Urinary bladder (tissue), 4 donors: ENCODE results near the gene ATG12. TPM values are rescaled to one million over a fixed set of nuclear protein-coding genes. Genes with fewer than 3 reads are reported as not detected.
A peak's percentile ranks its signal among the peaks of the same experiment; 100 is the strongest.
"Not testable (repeated sequence)": the region's sequence is repeated elsewhere in the genome, so short reads cannot be mapped to it uniquely, and the experiment has no call there.

Source experiments
- DNase-seq: peaks from one replicate; pipeline ENCODE4 v3.0.0-alpha.2; 2015; ENCODE audit errors: extremely low spot score
- H3K27ac ChIP-seq: one replicate; pipeline ENCODE4 v1.5.1; 2013; ENCODE audit warnings: low read depth, mild to moderate bottlenecking, moderate library complexity
- H3K36me3 ChIP-seq: one replicate; pipeline ENCODE4 v1.6.1; 2013; ENCODE audit warnings: mild to moderate bottlenecking, moderate library complexity; ENCODE audit not compliant: insufficient read depth
- H3K4me1 ChIP-seq: one replicate; pipeline ENCODE4 v1.6.1; 2013; ENCODE audit warnings: mild to moderate bottlenecking, moderate library complexity; ENCODE audit not compliant: insufficient read depth
- H3K4me3 ChIP-seq: one replicate; pipeline ENCODE4 v1.5.1; 2013; ENCODE audit warnings: low read depth, low read length
- WGBS: extraction: QIAGEN DNeasy Blood & Tissue Kit; methylation state at CpG from one replicate; pipeline ENCODE4 v1.1.7; 2013; 5-methylcytosine and 5-hydroxymethylcytosine counted together
- polyA plus RNA-seq: library from polyadenylated mRNA; stranded (reverse); fragments of 200-250 nt; gene quantifications from one replicate; pipeline ENCODE4 v1.2.3, GENCODE V29; 2013
- total RNA-seq: library from RNA; depleted of rRNA; stranded (reverse); fragments of >200 nt; gene quantifications from one replicate; pipeline ENCODE4 v1.2.3, GENCODE V29; 2014
- donor health status: healthy with polysubstance abuse.
- donor health status: healthy.

ATG12 gene
- total and polyA plus RNA-seq, 2 donors = 31.8 to 75.9 TPM

GRCh38 chr5:115829913-115830312 lies 11.5 kb downstream of the ATG12 start:
- peaks cover 3% of the 10 kb centered on the region for H3K36me3 ChIP-seq
- DNase-seq = no peak
- H3K27ac ChIP-seq = no peak overlapping the region
- no peaks in the 10 kb centered on the region for H3K4me1 ChIP-seq
- H3K4me3 ChIP-seq = no peak overlapping the region
- WGBS = 96% methylated on average over 5 of the region's 5 CpGs

- no peak overlapping the region for H3K4me3 ChIP-seq
- no peak for DNase-seq
- H3K36me3 ChIP-seq = peaks cover 3% of the 10 kb centered on the region
- no peaks in the 10 kb centered on the region for H3K4me1 ChIP-seq
- H3K27ac ChIP-seq = no peak overlapping the region
- WGBS = 95% methylated on average over 4 of the region's 4 CpGs
These were observed 15.4 kb downstream of the ATG12 start for GRCh38 chr5:115825948-115826347.

DNA sequence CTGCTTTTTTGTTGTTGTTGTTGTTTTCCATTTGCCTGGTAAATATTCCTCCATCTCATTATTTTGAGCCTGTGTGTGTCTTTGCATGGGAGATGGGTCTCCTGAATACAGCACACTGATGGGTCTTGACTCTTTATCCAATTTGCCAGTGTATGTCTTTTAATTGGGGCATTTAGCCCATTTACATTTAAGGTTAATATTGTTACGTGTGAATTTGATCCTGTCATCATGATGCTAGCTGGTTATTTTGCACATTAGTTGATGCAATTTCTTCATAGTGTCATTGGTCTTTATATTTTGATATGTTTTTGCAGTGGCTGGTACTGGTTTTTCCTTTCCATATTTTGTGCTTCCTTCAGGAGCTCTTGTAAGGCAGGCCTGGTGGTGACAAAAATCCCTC lies 16.4 kb downstream of the ATG12 start:
- not testable (repeated sequence) for H3K4me1 ChIP-seq, H3K36me3 ChIP-seq, H3K27ac ChIP-seq, H3K4me3 ChIP-seq, DNase-seq
- whole genome bisulfite sequencing = 89% methylated on average over 1 of the region's 1 CpG

- no peak overlapping the region for H3K4me3 ChIP-seq
- H3K27ac ChIP-seq = no peak overlapping the region
- DNase-seq = no peak
- H3K4me1 ChIP-seq = no peaks in the 10 kb centered on the region
- no peaks in the 10 kb centered on the region for H3K36me3 ChIP-seq
- WGBS = 88% methylated on average over 1 of the region's 1 CpG
These were observed 20.5 kb downstream of the ATG12 start for GRCh38 chr5:115820846-115821245.

- H3K36me3 ChIP-seq = no peaks in the 10 kb centered on the region
- 89% methylated on average over 18 of the region's 18 CpGs for WGBS
- H3K27ac ChIP-seq = no peak overlapping the region
- DNase-seq = no peak
- H3K4me1 ChIP-seq = no peaks in the 10 kb centered on the region
- no peak overlapping the region for H3K4me3 ChIP-seq
These were observed 22.5 kb downstream of the ATG12 start for GRCh38 chr5:115818821-115819220.

DNA sequence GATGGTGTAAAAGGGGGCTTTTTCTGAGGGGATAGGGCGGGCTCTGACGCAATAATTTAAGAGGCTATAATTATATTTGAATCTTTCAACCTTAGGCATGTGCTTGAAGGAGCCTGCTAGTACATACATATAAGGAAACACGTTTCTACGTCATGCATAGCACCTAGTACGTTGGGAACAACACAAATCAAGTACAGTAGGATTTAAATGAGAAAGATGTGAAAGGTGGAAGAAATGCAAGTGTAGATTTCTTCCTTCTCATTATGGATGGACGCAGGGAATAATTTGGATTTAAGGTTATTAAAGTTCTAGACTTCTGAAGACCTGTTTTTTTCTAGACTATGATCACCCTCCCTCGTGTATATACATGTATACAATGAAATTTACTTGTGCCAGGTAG lies 24.0 kb downstream of the ATG12 start:
- no peak overlapping the region for H3K4me3 ChIP-seq

DNA sequence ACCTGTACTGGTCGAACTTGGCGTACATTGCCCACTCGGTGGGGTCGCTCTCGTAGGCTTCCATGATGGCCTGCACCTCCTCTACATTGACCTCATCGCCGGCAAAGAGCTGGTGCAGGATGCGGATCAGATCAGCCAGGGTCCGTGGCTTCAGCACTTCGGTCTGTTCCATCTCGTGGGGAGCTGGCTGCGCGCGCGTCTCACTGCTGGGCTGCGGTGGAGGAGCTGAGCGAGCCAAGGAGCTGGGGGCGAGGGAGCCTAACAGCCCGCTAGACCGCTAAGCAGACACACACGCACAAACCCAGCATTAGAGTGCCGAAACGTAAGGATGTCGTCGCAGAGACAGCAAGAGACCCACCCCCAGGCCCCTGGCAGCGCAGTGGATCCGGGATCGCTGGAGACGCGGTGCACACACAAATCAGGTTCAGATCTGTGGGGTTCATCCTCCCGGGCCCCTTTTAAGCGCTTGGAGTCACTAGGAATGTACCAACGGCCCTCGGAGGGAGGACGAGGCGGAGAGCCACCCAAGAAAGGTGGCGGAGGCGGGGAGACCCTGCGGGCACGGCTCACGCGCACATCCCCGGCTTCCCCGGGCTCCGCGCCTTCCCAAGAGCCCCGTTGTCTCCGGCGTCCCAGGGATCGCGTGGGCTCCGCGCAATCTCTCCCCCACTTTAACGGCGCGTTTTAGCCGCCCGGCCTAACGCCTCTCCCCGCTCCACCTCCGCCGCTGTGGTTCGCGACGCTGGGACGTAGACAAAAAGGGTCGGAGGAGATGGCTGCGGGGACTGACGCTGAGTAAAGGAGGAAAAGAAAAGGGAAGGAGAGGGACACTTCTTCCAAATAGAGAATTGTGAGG lies 24.9 kb downstream of the ATG12 start, which contains the start of gene CDO1:
Gene CDO1 (minus strand): TSS at position 434 of the 856 bp plus-strand sequence. CDS start 262 bp downstream, at position 172.
- Histone ChIP-seq H3K4me3 (peak within 1 kb of the TSS; percentile 45), H3K4me1 (no peaks in the 10 kb centered on the region), H3K36me3 (no peaks in the 10 kb centered on the region), H3K27ac (peak within 1 kb of the TSS; percentile 69)
- under 1% methylated on average over 69 of the region's 69 CpGs for WGBS
- peak; percentile 61 for DNase-seq

More for the DNA sequence above, 24.0 kb downstream of the ATG12 start:
- Histone ChIP-seq H3K36me3 (no peaks in the 10 kb centered on the region), H3K27ac (no peak overlapping the region), H3K4me1 (no peaks in the 10 kb centered on the region)
- DNase-seq = no peak
- 90% methylated on average over 7 of the region's 7 CpGs for WGBS

GRCh38 chr5:115815693-115816225 lies 25.6 kb downstream of the ATG12 start:
- Histone ChIP-seq H3K4me1 (no peaks in the 10 kb centered on the region), H3K4me3 (peak overlapping the region; percentile 45), H3K36me3 (no peaks in the 10 kb centered on the region), H3K27ac (no peak overlapping the region)
- WGBS = 2% methylated on average over 48 of the region's 48 CpGs
- DNase-seq = no peak

GRCh38 chr5:115815006-115815692 lies 26.2 kb downstream of the ATG12 start:
- H3K27ac ChIP-seq = no peak overlapping the region
- peak overlapping the region; percentile 45 for H3K4me3 ChIP-seq
- 33% methylated on average over 21 of the region's 21 CpGs for WGBS
- DNase-seq = no peak
- H3K36me3 ChIP-seq = no peaks in the 10 kb centered on the region
- H3K4me1 ChIP-seq = no peaks in the 10 kb centered on the region

- no peak overlapping the region for H3K27ac ChIP-seq
- DNase-seq = no peak
- WGBS = 88% methylated on average over 5 of the region's 5 CpGs
- no peaks in the 10 kb centered on the region for H3K4me1 ChIP-seq
- H3K4me3 ChIP-seq = no peak overlapping the region
- H3K36me3 ChIP-seq = no peaks in the 10 kb centered on the region
These were observed 27.6 kb downstream of the ATG12 start for GRCh38 chr5:115813719-115814118.

DNA sequence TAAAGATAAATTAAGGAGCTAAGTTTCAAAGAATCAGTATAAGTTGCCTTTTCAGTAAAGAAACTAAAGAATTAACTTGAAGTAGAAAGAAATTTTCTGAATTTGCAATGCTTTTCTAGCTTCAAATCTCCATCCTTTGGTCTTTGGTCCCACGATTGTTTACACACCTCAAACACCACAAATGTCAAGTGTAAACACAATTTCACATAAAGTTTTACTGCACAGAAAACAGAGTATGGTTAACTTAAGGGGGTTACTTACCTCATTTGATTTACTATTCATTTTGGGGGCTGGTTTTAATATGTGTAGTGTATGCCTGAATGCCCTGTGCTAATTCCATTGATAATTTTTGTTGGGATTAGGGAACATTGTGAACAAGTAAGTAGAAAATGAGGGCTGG lies 29.0 kb downstream of the ATG12 start:
- H3K4me1 ChIP-seq = no peaks in the 10 kb centered on the region
- WGBS = 55% methylated on average over 1 of the region's 1 CpG

DNA sequence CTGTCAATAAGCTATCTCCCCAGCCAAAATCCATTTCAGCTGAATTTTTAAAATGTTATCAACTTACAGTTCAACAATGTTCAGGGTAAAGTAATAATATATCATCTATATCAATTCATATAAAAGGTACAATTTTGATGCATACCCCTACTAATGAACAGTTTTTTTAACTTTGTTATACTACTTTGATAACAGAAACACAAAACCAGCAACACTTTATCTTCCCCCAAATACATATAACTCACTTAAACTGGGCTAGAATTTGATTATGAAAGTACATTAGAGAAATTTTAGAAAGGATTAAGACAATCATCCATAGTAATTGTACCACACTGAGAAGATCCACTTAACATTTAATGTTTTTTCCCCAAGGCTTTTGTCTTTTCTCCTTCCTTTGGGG lies 30.0 kb downstream of the ATG12 start:
- Histone ChIP-seq H3K4me3 (no peak overlapping the region), H3K4me1 (no peaks in the 10 kb centered on the region), H3K27ac (no peak overlapping the region), H3K36me3 (no peaks in the 10 kb centered on the region)
- DNase-seq = no peak

More for the DNA sequence above, 29.0 kb downstream of the ATG12 start:
- no peak for DNase-seq
- Histone ChIP-seq H3K36me3 (no peaks in the 10 kb centered on the region), H3K27ac (no peak overlapping the region), H3K4me3 (no peak overlapping the region)

GRCh38 chr5:115810761-115811160 lies 30.6 kb downstream of the ATG12 start:
- H3K4me3 ChIP-seq = no peak overlapping the region
- H3K4me1 ChIP-seq = no peaks in the 10 kb centered on the region
- no peak for DNase-seq
- no peaks in the 10 kb centered on the region for H3K36me3 ChIP-seq
- no peak overlapping the region for H3K27ac ChIP-seq

DNA sequence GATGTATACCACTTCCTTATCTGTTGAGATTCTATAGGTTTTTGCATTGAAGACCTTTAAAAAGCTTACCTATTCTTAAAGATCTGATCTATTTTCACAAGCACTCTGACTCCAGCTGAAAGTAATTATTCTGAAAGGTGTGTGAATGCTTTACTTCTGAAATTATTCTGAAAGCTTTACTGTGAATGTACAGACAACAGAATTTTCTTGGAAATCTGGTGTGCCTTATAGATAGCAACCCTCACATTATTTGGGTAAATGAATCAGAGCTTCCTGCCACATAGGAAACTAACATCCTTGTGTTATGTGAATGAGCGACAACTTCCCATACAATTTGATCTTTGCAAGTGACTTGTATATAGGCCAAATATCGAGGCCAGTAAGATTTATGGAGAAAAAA lies 31.4 kb downstream of the ATG12 start:
- H3K27ac ChIP-seq = no peak overlapping the region
- H3K4me1 ChIP-seq = no peaks in the 10 kb centered on the region
- 84% methylated on average over 2 of the region's 2 CpGs for WGBS
- no peaks in the 10 kb centered on the region for H3K36me3 ChIP-seq
- no peak for DNase-seq
- no peak overlapping the region for H3K4me3 ChIP-seq
